ENCODE measurements around the gene TMTC2.

The TMTC2 gene

DNA sequence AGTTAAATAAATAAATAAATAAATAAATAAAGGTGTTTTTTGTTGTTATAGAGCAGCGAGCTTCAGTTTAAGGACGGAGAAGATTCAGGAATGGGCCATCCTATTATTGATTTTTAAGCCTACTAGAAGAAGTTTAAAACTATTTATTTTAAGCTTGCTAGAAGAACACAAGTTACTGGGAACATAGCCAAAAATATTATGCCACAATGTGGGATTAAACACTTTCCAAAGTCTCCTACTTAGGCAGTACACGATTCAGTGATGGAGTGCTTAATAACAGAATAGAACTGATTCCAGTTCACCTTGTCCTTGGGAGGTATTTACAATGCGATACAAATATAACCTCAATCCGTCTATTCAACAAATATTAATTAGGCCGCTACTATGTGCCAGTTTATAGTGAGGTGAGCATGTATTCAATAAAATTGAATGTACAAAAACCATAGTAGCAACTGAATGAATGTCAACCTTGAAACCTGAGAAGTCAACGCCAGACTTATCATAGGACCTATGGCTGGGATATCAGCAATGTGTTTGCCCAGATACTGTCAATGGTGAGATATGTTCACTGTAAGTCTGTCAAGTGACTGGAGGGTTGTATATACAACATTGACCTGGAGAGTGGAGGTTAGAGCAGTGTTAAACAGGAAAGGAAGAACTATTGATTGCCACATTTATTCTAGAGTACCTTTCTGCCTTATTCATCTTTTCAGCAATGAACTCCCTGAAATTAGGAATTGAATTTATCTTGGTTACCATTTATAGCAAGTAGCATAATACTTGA lies 486.4 kb downstream of the TMTC2 start:
- no peak for TF ChIP-seq ZNF561 (tag by site-specific recombination; IDR thresholded peaks at IDR 0.05; ENCODE audit: borderline replicate concordance)
- TF ChIP-seq, protein P1, sequence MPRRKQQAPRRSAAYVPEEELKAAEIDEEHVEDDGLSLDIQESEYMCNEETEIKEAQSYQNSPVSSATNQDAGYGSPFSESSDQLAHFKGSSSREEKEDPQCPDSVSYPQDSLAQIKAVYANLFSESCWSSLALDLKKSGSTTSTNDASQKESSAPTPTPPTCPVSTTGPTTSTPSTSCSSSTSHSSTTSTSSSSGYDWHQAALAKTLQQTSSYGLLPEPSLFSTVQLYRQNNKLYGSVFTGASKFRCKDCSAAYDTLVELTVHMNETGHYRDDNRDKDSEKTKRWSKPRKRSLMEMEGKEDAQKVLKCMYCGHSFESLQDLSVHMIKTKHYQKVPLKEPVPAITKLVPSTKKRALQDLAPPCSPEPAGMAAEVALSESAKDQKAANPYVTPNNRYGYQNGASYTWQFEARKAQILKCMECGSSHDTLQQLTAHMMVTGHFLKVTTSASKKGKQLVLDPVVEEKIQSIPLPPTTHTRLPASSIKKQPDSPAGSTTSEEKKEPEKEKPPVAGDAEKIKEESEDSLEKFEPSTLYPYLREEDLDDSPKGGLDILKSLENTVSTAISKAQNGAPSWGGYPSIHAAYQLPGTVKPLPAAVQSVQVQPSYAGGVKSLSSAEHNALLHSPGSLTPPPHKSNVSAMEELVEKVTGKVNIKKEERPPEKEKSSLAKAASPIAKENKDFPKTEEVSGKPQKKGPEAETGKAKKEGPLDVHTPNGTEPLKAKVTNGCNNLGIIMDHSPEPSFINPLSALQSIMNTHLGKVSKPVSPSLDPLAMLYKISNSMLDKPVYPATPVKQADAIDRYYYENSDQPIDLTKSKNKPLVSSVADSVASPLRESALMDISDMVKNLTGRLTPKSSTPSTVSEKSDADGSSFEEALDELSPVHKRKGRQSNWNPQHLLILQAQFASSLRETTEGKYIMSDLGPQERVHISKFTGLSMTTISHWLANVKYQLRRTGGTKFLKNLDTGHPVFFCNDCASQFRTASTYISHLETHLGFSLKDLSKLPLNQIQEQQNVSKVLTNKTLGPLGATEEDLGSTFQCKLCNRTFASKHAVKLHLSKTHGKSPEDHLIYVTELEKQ (tag by site-specific recombination; IDR thresholded peaks at IDR 0.05; ENCODE audit: borderline replicate concordance), result no peak
- TF ChIP-seq, protein P2, sequence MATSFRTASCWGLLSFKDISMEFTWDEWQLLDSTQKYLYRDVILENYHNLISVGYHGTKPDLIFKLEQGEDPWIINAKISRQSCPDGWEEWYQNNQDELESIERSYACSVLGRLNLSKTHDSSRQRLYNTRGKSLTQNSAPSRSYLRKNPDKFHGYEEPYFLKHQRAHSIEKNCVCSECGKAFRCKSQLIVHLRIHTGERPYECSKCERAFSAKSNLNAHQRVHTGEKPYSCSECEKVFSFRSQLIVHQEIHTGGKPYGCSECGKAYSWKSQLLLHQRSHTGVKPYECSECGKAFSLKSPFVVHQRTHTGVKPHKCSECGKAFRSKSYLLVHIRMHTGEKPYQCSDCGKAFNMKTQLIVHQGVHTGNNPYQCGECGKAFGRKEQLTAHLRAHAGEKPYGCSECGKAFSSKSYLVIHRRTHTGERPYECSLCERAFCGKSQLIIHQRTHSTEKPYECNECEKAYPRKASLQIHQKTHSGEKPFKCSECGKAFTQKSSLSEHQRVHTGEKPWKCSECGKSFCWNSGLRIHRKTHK (tag by site-specific recombination; IDR thresholded peaks at IDR 0.05), result no peak
- Histone ChIP-seq H3K4me3 (ENCODE audit: low read depth, low read length) (no peak overlapping the region), H3K36me3 (ENCODE audit: control insufficient read depth in 2 of 2, insufficient read depth in 1 of 2, low read length in 2 of 2) (no peaks in the 10 kb centered on the region), H3K9me3 (ENCODE audit: control insufficient read depth, insufficient read depth, low read depth, low read length) (no peaks in the 10 kb centered on the region), H3K4me1 (ENCODE audit: control insufficient read depth, insufficient read depth, low read length) (no peaks in the 10 kb centered on the region), H3K27ac (ENCODE audit: extremely low read depth, low read depth, low read length) (no peak overlapping the region)
- ChIA-PET POLR2A (no interaction called here), CTCF (no interaction called here)

DNA sequence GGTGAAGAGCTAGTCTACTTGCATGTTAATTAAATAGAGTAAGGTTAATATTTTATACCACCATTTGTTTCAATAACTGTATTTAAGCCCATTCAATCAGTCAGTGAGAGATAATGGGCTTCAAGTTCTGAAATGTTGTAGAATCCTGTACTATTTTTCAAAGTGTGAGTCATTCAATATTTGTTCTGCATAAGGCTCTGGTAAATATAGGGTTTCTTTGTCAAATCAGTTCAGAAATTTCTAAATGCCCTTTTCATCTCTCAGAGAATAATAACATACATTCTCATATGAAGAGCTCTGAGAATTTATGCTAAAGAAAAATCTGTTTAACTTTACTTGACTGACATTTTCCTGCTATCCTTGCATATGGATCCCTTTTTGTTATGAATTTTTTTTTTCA lies 493.3 kb downstream of the TMTC2 start:
- Histone ChIP-seq H3K36me3 (ENCODE audit: control insufficient read depth in 2 of 2, insufficient read depth in 1 of 2, low read length in 2 of 2) (no peaks in the 10 kb centered on the region), H3K4me3 (ENCODE audit: low read depth, low read length) (no peak overlapping the region), H3K4me1 (ENCODE audit: control insufficient read depth, insufficient read depth, low read length) (no peaks in the 10 kb centered on the region), H3K27ac (ENCODE audit: extremely low read depth, low read depth, low read length) (no peak overlapping the region), H3K9me3 (ENCODE audit: control insufficient read depth, insufficient read depth, low read depth, low read length) (no peaks in the 10 kb centered on the region)
- CTCF ChIA-PET, result interaction anchor here (0.7 kb wide), 1 partner anchor 420 kb away, joined by 3 read pairs; no protein-coding TSS in a partner anchor
- POLR2A ChIA-PET, result no interaction called here
- TF ChIP-seq ZFP69B (tag by site-specific recombination; IDR thresholded peaks at IDR 0.05) (no peak), ZNF658 (tag by site-specific recombination; IDR thresholded peaks at IDR 0.05) (no peak), OVOL3 (tag by site-specific recombination; IDR thresholded peaks at IDR 0.05) (no peak), ZNF266 (tag by site-specific recombination; IDR thresholded peaks at IDR 0.05; ENCODE audit: low read depth) (no peak)

DNA sequence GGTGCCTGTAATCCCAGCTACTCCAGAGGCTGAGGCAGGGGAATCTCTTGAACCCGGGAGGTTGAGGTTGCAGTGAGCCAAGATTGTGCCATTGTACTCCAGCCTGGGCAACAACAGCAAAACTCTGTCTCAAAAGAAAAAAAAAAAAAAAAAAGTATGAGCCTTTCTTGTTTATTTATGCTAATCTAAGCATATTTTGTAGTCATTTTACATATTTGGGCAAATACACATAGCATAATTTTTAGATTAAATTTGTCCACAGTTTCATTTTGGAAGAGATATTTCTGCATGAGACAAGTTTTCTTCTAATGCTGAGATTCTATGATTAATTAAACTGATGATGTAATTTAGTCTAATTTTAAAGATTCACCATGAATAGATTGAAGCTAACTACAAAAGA lies 494.4 kb downstream of the TMTC2 start:
- POLR2A ChIA-PET, result no interaction called here
- H3K4me3 ChIP-seq (ENCODE audit: low read depth, low read length), result no peak overlapping the region
- no peaks in the 10 kb centered on the region for H3K9me3 ChIP-seq (ENCODE audit: control insufficient read depth, insufficient read depth, low read depth, low read length)
- H3K27ac ChIP-seq (ENCODE audit: extremely low read depth, low read depth, low read length), result no peak overlapping the region
- CTCF ChIA-PET, result no interaction called here
- H3K4me1 ChIP-seq (ENCODE audit: control insufficient read depth, insufficient read depth, low read length), result no peaks in the 10 kb centered on the region
- no peaks in the 10 kb centered on the region for H3K36me3 ChIP-seq (ENCODE audit: control insufficient read depth in 2 of 2, insufficient read depth in 1 of 2, low read length in 2 of 2)
- TF ChIP-seq GLIS1 (tag by site-specific recombination; IDR thresholded peaks at IDR 0.05) (no peak), ZBTB17 (tag by site-specific recombination; IDR thresholded peaks at IDR 0.05) (no peak), ZNF121 (tag by site-specific recombination; IDR thresholded peaks at IDR 0.05) (no peak), ZNF391 (tag by site-specific recombination; IDR thresholded peaks at IDR 0.05; ENCODE audit: borderline replicate concordance, low read depth) (no peak), ZNF48 (tag by site-specific recombination; IDR thresholded peaks at IDR 0.05) (no peak), ZNF670 (tag by site-specific recombination; IDR thresholded peaks at IDR 0.05; ENCODE audit: low read depth) (no peak), ZNF132 (tag by site-specific recombination; IDR thresholded peaks at IDR 0.05; ENCODE audit: borderline replicate concordance) (no peak)
- TF ChIP-seq, protein P3, sequence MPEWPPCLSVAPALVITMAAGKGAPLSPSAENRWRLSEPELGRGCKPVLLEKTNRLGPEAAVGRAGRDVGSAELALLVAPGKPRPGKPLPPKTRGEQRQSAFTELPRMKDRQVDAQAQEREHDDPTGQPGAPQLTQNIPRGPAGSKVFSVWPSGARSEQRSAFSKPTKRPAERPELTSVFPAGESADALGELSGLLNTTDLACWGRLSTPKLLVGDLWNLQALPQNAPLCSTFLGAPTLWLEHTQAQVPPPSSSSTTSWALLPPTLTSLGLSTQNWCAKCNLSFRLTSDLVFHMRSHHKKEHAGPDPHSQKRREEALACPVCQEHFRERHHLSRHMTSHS (tag by site-specific recombination; IDR thresholded peaks at IDR 0.05), result no peak
- TF ChIP-seq, protein P4, sequence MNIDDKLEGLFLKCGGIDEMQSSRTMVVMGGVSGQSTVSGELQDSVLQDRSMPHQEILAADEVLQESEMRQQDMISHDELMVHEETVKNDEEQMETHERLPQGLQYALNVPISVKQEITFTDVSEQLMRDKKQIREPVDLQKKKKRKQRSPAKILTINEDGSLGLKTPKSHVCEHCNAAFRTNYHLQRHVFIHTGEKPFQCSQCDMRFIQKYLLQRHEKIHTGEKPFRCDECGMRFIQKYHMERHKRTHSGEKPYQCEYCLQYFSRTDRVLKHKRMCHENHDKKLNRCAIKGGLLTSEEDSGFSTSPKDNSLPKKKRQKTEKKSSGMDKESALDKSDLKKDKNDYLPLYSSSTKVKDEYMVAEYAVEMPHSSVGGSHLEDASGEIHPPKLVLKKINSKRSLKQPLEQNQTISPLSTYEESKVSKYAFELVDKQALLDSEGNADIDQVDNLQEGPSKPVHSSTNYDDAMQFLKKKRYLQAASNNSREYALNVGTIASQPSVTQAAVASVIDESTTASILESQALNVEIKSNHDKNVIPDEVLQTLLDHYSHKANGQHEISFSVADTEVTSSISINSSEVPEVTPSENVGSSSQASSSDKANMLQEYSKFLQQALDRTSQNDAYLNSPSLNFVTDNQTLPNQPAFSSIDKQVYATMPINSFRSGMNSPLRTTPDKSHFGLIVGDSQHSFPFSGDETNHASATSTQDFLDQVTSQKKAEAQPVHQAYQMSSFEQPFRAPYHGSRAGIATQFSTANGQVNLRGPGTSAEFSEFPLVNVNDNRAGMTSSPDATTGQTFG (tag by site-specific recombination; IDR thresholded peaks at IDR 0.05; ENCODE audit: borderline replicate concordance), result no peak
- TF ChIP-seq, protein P5, sequence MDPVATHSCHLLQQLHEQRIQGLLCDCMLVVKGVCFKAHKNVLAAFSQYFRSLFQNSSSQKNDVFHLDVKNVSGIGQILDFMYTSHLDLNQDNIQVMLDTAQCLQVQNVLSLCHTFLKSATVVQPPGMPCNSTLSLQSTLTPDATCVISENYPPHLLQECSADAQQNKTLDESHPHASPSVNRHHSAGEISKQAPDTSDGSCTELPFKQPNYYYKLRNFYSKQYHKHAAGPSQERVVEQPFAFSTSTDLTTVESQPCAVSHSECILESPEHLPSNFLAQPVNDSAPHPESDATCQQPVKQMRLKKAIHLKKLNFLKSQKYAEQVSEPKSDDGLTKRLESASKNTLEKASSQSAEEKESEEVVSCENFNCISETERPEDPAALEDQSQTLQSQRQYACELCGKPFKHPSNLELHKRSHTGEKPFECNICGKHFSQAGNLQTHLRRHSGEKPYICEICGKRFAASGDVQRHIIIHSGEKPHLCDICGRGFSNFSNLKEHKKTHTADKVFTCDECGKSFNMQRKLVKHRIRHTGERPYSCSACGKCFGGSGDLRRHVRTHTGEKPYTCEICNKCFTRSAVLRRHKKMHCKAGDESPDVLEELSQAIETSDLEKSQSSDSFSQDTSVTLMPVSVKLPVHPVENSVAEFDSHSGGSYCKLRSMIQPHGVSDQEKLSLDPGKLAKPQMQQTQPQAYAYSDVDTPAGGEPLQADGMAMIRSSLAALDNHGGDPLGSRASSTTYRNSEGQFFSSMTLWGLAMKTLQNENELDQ (tag by site-specific recombination; IDR thresholded peaks at IDR 0.05; ENCODE audit: low read depth), result no peak
- TF ChIP-seq, protein P6, sequence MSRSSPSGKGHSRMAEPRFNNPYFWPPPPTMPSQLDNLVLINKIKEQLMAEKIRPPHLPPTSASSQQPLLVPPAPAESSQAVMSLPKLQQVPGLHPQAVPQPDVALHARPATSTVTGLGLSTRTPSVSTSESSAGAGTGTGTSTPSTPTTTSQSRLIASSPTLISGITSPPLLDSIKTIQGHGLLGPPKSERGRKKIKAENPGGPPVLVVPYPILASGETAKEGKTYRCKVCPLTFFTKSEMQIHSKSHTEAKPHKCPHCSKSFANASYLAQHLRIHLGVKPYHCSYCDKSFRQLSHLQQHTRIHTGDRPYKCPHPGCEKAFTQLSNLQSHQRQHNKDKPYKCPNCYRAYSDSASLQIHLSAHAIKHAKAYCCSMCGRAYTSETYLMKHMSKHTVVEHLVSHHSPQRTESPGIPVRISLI (tag by site-specific recombination; IDR thresholded peaks at IDR 0.05), result no peak
